Fibroblast of the aortic adventitia (primary cell): ENCODE data around the gene UGDH. TPM values are rescaled to one million over a fixed set of nuclear protein-coding genes. Genes with fewer than 3 reads are reported as not detected.

Experiments used
- DNase-seq: peaks from one replicate; pipeline ENCODE4 v3.0.0-alpha.2; 2010; ENCODE audit warnings: low read depth
- H3K4me3 ChIP-seq: 2 replicates; pipeline ENCODE4 v1.5.1; 2011; ENCODE audit warnings: low read depth, mild to moderate bottlenecking, control low read depth, low read length, moderate library complexity
- total RNA-seq: library from RNA; depleted of rRNA; stranded (reverse); fragments of >200 nt; gene quantifications from 2 replicates; pipeline ENCODE4 v1.2.3, GENCODE V29; 2012; ENCODE audit warnings: low replicate concordance
- TF ChIP-seq, protein P1 (sequence below): IDR thresholded peaks from 2 replicates; pipeline ENCODE4 v1.5.1; 2011; ENCODE audit warnings: mild to moderate bottlenecking, low read length, control low read depth, inconsistent platforms; ENCODE audit not compliant: insufficient read depth

The UGDH gene
- total RNA-seq, 1 donor = 361 TPM

DNA sequence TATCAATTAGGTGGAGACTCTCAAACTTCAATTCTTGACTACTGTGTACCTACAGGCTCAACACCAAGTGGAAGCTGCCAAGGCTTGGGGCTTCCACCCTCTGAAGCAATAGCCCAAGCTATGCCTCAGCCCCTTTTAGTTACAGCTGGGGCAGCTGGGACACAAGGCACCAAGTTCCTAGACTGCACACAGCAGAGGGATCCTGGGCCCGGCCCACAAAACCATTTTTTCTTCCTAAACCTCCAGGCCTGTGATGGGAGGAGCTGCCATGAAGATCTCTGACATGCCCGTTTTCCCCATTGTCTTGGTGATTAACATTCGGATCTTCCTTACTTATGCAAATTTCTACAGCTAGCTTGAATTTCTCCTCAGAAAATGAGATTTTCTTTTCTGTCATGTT lies 3.4 kb upstream of the UGDH start:
- H3K4me3 ChIP-seq = no peak overlapping the region
- DNase-seq = no peak
- TF ChIP-seq, protein P1, sequence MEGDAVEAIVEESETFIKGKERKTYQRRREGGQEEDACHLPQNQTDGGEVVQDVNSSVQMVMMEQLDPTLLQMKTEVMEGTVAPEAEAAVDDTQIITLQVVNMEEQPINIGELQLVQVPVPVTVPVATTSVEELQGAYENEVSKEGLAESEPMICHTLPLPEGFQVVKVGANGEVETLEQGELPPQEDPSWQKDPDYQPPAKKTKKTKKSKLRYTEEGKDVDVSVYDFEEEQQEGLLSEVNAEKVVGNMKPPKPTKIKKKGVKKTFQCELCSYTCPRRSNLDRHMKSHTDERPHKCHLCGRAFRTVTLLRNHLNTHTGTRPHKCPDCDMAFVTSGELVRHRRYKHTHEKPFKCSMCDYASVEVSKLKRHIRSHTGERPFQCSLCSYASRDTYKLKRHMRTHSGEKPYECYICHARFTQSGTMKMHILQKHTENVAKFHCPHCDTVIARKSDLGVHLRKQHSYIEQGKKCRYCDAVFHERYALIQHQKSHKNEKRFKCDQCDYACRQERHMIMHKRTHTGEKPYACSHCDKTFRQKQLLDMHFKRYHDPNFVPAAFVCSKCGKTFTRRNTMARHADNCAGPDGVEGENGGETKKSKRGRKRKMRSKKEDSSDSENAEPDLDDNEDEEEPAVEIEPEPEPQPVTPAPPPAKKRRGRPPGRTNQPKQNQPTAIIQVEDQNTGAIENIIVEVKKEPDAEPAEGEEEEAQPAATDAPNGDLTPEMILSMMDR = no peak

DNA sequence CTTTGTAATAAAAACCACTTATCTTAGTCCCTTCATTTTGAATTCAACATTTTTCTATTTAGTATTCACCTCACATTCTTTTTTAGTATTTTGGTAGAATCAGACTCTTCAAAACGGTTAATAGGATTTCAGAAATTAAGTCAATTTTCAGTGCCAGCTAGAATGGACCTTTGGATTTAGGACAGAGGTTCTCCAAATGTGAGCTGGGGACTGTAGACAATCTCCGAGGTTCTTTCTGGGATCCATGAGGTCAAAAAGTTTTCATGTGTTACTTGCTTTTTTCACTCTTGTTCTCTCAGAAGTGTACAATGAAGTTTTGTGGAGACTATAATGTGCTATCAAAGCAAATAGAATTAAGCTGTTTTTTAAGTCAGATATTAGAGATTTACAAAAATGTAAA lies 2.3 kb upstream of the UGDH start:
- no peak for DNase-seq
- TF ChIP-seq, protein P1 = no peak
- no peak overlapping the region for H3K4me3 ChIP-seq

DNA sequence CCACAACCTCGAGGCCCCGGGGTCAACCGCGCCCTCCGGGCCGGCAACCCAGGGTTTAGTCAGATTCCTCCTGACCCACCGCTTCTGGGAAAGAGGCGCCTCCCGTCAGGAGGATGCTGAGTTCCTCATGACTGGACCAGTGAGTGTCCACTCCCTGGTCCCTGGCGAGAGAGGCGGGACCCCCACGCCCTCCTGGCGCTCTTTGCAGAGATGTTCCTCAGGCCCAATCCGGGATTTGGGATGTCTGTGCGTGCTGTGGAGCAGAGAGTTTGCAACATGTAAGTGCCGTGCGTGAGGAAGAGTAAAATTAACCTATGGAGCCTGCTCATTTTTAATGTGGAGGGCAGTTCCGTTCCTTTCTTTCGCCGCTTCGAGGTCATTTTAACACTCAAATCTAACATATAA lies 824 bp upstream of the UGDH start:
- TF ChIP-seq, protein P1 = no peak
- peak; percentile 84 for DNase-seq
- peak overlapping the region; percentile 89 for H3K4me3 ChIP-seq

DNA sequence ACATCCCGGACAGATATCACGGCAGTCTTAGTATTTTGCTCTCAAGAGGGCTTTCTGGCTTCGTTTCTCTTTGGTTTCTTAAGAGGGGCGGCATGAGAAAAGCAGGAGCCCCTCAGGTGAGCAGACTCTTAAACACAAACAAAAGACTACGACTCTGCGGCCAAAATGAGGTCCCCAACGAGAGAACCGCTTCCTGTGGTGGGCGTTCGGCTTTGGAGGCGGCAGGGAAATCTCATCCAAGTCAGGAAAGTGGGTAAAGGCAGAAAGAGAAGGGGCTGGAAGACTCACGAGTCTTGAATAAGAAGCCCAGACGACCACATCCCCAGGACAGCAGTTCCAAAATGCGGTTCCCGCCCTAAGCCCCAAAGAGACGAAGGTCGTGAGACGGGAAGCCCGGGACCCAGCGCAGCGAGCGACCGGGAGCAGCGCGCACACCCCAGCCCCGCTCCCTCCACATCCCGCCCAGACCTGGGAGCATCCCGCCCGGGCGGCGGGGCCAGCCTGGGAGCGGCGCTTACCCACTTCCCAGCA lies 409 bp downstream of the UGDH start:
- peak overlapping the region; percentile 87 for H3K4me3 ChIP-seq
- TF ChIP-seq, protein P1 = no peak
- peak; percentile 32 for DNase-seq

DNA sequence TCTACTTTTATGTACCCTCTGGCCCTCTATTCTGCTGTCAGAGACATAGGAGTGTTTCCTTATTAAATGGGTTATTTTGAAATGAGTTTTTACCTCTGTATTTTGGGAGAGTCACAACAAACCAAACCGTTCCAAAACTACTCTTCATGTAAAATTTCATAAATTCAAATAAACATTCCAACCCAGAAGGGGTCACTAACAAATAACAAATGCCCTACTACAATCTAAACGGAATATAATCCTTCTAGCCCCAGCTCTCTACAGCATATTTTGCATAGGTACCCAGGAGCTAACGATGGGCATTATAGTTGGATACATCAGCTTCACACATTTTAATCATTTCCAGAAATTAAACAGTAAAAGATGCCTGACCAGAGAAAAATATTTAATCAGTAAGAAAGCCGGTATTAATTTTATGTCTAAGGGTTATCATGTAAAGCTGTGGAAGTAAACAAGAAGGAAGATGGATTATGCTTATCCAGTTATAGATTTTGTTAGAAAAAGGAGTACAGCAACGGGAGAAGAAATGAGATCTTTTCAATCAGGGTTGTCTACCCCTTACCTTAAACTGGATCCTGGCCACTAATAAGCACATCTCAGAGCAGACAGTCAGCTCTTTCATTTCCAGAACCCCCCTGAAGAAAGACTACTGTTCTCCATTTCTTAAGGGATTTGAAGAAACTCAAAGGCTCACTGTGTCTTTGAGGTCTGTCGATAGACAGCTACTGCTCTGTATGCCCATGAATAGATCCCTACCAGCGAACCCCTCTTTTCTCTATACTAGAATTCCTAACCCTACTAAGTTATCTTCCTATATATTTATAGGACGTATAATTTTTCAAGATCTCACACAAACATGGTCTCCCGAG lies 1.2 kb downstream of the UGDH start:
- TF ChIP-seq, protein P1 = no peak
- H3K4me3 ChIP-seq = peak overlapping the region; percentile 87
- no peak for DNase-seq

DNA sequence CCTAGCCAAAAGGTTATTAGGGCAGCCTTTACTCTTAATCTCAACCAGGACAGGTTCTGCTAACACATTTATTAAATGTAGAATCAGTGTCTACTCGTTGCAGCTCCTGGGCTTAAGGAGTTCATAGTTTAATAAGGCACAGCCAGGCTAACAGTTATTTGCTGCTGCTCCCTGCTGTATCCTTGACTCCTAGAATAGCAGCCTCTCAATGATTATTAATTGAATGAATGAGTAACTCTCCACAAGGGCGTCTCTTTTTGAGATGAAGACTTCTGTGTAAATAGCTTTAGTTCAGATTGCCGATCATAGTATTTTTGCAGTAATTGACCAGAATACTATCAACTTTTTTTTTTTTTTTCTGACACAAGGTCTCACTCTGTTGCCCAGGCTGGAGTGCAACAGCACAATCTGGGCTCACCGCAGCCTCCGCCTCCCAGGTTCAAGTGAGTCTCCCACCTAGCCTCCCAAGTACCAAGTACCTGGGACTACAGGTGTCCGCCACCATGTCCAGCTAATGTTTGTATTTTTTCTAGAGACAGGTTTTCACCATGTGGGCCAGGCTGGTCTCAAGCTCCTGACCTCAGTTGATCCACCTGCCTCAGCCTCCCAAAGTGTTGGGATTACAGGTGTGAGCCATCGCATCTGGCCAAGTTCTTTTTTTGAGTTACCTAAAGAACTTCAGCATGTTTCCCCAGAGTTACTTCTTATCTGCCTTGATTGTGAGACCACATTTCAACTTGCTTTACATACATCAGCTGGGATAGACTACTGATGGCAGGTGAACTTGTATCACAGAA lies 2.9 kb downstream of the UGDH start:
- H3K4me3 ChIP-seq = peak overlapping the region; percentile 13
- TF ChIP-seq, protein P1 = no peak
- no peak for DNase-seq
